Muscle of back (tissue), 11 donors: ENCODE measurements around the gene ATP11A. TPM values are rescaled to one million over a fixed set of nuclear protein-coding genes. Genes with fewer than 3 reads are reported as not detected.

Experiments used
- DNase-seq, 3 donors: peaks; one replicate each; pipeline versions ENCODE4 v3.0.0 to v3.0.0-alpha.2; 2013
- polyA plus RNA-seq, 10 donors: library from polyadenylated mRNA; unstranded; fragments of 120-200 nt; gene quantifications; one replicate each; pipeline ENCODE4 v1.2.1, GENCODE V29; 2013; ENCODE audit not compliant: insufficient read length in 10 of 10

ATP11A gene
- polyA plus RNA-seq, 10 donors, result 16.7 to 26.2 (median 21.4) TPM

GRCh38 chr13:112688560-112689302 lies 1.1 kb upstream of the ATP11A start:
- peak in 1 of 3 donors; percentile 62 for DNase-seq

- peak; percentile 33 to 75 (median 57) for DNase-seq
These were observed 568 bp downstream of the ATP11A start for GRCh38 chr13:112690283-112690929.

GRCh38 chr13:112692104-112692503 lies 2.3 kb downstream of the ATP11A start:
- DNase-seq, result no peak

GRCh38 chr13:112692586-112692985 lies 2.7 kb downstream of the ATP11A start:
- DNase-seq, result no peak

GRCh38 chr13:112693831-112694497 lies 4.1 kb downstream of the ATP11A start:
- DNase-seq, result peak in 2 of 3 donors; percentile 26 to 54

- DNase-seq, result no peak
These were observed 5.3 kb downstream of the ATP11A start for GRCh38 chr13:112695121-112695520.

- DNase-seq, result no peak
These were observed 6.4 kb downstream of the ATP11A start for GRCh38 chr13:112696001-112696868.

- no peak for DNase-seq
These were observed 7.1 kb downstream of the ATP11A start for GRCh38 chr13:112696869-112697465.

- peak in 1 of 3 donors; percentile 69 for DNase-seq
These were observed 8.2 kb downstream of the ATP11A start for GRCh38 chr13:112697756-112698655.

GRCh38 chr13:112699322-112699918 lies 9.6 kb downstream of the ATP11A start:
- DNase-seq, result no peak

GRCh38 chr13:112700291-112701060 lies 10.6 kb downstream of the ATP11A start:
- no peak for DNase-seq

GRCh38 chr13:112702341-112702985 lies 12.6 kb downstream of the ATP11A start:
- no peak for DNase-seq

- peak in 1 of 3 donors; percentile 61 for DNase-seq
These were observed 13.1 kb downstream of the ATP11A start for GRCh38 chr13:112702986-112703379.

GRCh38 chr13:112703449-112704284 lies 13.8 kb downstream of the ATP11A start:
- DNase-seq, result peak in 2 of 3 donors; percentile 54 to 81

GRCh38 chr13:112704308-112705145 lies 14.7 kb downstream of the ATP11A start:
- no peak for DNase-seq

GRCh38 chr13:112705286-112705685 lies 15.4 kb downstream of the ATP11A start:
- no peak for DNase-seq

- DNase-seq, result no peak
These were observed 16.3 kb downstream of the ATP11A start for GRCh38 chr13:112706171-112706570.
